Right ventricle myocardium inferior (tissue), 1 donor: Measurements from ENCODE around the gene PI4KA. TPM values are rescaled to one million over a fixed set of nuclear protein-coding genes. Genes with fewer than 3 reads are reported as not detected.
"Not testable (repeated sequence)": the region's sequence is repeated elsewhere in the genome, so short reads cannot be mapped to it uniquely, and the experiment has no call there.

ENCODE experiments used
- ATAC-seq: fragments of 200-7000 bp; cut with Tn5 transposase; one replicate; pipeline ENCODE4 v1.9.1; 2020; ENCODE audit warnings: mild to moderate bottlenecking, moderate library complexity
- DNase-seq: peaks from one replicate; pipeline ENCODE4 v3.0.0; 2021; ENCODE audit errors: missing footprints
- intact Hi-C: fragments of 100-400 bp; cut with DNase I; formaldehyde crosslinking; loops from one replicate; pipeline ENCODE4 v1.11.0; 2022
- total RNA-seq: library from RNA; stranded (reverse); fragmentation: NEBNext Ultra II Directional; extraction: Animal tissue kit (Norgen Biotek cat#: 25700); gene quantifications from one replicate; pipeline ENCODE4 v1.2.1, GENCODE V29; 2021
- donor health status: DM: no; HTN: yes; CAD: no; lungs with severe emphysema.

The PI4KA gene
- total RNA-seq, 1 donor from 2014 or later, result 46.0 TPM

DNA sequence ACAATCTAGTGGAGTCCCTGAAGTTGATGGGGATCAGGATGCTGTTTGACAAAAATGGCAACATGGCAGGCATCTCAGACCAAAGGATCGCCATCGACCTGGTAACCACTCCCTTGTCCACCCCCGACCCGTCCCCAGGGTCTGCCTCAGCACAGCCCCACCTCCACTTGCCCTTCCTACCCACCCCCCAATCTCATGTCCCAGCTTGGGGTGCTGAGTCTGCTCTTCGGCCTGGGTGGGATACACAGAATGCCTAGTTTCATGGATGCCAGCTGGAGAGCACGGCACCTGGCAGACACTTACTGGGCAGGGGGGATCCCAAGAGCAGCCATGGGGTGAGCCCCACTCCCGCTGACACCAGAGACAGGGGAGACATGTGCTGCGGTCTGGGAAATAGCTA is 72.6 kb downstream of the PI4KA start:
- ATAC-seq, result no peak

DNA sequence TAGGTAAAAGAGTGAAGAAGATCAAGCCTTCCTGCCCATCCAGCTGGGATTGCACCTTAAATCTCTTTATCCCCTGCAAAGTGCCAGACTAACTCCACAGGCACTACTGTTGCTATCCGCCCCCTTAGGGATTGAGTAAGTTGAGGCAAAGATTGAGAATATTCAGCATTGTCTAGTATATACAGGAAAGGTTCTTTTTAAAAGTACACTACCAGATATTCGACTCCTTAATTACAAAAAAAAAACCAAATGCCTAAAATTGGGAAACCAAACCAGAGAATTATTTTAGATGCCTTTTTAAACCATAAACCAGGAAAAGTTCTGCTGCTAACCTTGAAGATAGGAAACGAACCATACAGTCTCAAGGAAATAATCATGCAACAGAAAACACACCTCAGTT is 73.2 kb downstream of the PI4KA start:
- DNase-seq, result no peak
- intact Hi-C loops, result no loop called here

More for the DNA sequence above, 72.6 kb downstream of the PI4KA start:
- intact Hi-C loops, result no loop called here
- no peak for DNase-seq

GRCh38 chr22:20783844-20784723 is 74.5 kb downstream of the PI4KA start:
- no peak for ATAC-seq
- intact Hi-C loops, result no loop called here
- no peak for DNase-seq

More for the DNA sequence above, 73.2 kb downstream of the PI4KA start:
- no peak for ATAC-seq

DNA sequence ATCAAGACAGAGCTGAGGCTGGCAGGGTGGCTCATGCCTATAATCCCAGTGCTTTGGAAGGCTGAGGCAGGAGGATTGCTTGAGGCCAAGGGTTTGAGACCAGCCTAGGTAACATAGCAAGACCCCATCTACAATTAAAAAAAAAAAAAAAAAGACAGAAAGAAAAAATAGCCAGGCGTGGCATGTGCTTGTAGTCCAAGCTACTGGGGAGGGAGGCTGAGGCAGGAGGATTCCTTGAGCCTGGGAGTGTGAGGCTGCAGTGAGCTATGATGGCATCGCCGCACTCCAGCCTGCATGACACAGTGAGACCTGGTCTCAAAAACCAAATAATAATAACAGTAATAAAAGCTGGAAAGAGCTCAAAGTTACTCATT is 75.3 kb downstream of the PI4KA start:
- intact Hi-C loops, result no loop called here
- DNase-seq, result no peak
- no peak for ATAC-seq

DNA sequence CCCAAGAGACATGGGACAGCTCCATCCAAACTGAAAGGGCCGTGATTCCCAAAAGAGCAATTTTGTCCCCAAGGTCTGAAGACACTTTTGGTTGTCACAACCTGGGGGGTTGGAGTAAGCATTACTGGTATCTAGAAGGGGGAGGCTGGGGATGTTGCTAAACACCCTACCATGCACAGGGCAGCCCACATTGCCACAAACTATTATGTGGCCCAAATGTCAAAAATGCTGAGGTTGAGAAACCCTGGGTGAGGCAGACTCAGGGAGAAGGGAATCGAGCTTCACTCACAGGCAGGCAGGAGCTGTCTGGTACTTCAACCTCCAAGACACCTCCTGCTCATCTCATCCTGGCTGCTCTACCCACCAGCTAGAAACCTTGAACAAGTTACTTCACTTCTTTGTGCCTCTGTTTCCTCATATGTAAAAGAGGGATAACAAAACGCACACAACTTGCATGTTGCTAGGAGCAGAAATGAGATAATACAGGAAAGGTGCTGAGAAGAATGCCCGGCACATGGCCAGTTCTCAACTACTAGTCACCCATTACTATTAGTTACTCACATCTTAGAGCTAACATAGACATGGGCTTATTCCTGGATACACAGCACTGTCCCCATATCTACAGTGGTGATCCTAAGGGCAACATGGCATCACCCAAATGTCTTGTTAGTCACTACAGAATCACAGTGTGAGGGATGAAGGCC is 75.9 kb downstream of the PI4KA start:
- intact Hi-C loops, result no loop called here
- ATAC-seq (no peak), DNase-seq (no peak)

- DNase-seq (no peak), ATAC-seq (no peak)
- intact Hi-C loops, result no loop called here
These were observed 76.5 kb downstream of the PI4KA start for GRCh38 chr22:20782083-20782482.

DNA sequence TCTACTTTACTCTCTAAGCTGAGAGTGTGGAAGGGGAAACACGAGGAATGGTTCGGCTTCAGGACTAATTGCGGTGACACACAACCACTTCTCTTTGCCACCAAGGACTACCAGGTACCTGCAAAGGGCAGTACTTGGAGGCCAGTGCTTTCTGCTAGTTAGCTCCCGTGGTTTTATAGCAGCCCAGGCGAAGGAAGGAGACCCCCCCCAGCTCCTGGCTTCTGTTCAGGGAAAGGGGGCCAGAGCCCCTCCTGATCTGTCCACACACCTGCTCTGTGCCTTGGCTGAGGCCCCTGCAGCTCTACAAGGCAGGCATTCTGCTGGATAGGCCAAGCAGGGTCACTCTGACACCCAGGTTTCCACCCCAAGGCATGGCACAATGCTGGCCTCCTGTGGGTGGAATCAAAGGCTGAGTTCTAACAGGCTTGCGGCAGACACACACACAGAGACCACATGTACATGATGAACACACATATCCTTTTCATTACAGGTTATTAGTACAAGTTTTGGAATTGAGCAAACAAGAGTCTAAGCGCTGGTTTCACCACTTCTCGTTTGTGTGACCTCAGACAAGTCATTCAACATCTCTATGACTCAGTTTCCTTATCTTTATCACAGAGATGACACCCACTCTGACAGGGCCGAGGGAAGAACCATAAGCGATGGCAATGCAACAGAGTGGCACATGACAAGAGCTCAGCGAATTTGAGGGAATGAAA is 77.2 kb downstream of the PI4KA start:
- no peak for ATAC-seq

DNA sequence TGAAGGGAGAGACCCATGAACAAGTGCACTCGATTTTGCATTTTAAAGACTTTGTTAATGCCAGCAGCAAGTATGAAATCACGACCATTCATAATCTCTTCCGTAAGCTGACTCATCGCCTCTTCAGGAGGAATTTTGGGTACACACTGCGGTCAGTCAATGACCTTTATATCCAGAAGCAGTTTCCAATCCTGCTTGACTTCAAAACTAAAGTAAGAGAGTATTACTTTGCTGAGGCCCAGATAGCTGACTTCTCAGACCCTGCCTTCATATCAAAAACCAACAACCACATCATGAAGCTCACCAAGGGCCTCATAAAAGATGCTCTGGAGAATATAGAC is 78.8 kb downstream of the PI4KA start:
- intact Hi-C loops, result no loop called here
- no peak for ATAC-seq
- DNase-seq, result no peak

More for the DNA sequence above, 77.2 kb downstream of the PI4KA start:
- intact Hi-C loops, result no loop called here
- DNase-seq, result no peak

DNA sequence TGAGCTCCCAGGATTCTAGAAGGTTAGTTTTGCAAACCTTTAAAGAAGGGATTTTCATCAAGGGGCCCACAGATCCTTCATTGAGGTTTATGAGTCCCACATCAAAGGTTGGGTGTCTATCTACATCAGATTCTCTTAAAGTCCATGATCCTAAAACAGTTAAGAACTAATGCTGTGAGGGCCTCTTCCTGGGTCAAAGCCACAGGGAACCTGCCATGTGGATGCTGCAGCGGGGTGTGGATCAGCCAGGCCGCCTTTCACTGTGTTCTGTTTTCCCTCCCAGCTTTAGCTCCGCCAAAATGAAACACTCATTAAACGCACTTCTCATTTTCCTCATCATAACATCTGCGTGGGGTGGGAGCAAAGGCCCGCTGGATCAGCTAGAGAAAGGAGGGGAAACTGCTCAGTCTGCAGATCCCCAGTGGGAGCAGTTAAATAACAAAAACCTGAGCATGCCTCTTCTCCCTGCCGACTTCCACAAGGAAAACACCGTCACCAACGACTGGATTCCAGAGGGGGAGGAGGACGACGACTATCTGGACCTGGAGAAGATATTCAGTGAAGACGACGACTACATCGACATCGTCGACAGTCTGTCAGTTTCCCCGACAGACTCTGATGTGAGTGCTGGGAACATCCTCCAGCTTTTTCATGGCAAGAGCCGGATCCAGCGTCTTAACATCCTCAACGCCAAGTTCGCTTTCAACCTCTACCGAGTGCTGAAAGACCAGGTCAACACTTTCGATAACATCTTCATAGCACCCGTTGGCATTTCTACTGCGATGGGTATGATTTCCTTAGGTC is 79.4 kb downstream of the PI4KA start:
- intact Hi-C loops, result no loop called here
- no peak for ATAC-seq

DNA sequence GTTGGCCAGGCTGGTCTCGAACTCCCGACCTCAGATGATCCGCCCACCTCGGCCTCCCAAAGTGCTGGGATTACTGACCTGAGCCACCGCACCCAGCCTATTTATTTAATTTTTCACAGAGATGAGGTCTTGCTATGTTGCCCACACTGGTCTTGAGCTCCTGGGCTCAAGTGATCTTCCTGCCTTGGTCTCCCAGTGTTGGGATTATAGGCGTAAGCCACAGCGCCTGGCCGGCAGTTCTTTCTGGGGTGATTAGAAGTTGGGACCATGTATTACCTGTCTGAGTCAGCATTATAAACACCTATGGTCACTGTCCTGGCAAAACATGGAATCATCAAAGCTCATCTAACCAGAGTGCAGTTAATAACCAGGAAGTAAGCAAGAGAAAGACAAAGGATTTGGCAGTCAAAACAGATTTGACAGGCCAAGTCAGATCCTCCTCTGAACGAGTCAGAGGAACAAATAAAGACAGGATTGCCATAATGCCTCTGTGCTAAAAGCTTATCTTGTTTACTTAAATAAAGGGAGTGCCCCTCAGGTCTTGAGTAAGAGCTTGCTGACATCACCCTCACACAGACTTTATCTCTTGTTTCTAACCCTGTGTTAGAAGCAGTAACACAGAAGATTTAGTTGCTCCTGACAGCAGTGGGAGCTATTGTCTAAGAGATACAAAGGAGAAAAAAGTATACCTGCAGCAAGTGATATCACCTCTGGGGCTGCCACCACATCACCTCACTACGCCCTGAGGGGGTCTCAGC is 81.0 kb downstream of the PI4KA start:
- intact Hi-C loops, result no loop called here
- ATAC-seq, result peak; percentile 68
- no peak for DNase-seq

More for the DNA sequence above, 79.4 kb downstream of the PI4KA start:
- no peak for DNase-seq

GRCh38 chr22:20776624-20777405 is 81.8 kb downstream of the PI4KA start:
- ATAC-seq, result no peak

DNA sequence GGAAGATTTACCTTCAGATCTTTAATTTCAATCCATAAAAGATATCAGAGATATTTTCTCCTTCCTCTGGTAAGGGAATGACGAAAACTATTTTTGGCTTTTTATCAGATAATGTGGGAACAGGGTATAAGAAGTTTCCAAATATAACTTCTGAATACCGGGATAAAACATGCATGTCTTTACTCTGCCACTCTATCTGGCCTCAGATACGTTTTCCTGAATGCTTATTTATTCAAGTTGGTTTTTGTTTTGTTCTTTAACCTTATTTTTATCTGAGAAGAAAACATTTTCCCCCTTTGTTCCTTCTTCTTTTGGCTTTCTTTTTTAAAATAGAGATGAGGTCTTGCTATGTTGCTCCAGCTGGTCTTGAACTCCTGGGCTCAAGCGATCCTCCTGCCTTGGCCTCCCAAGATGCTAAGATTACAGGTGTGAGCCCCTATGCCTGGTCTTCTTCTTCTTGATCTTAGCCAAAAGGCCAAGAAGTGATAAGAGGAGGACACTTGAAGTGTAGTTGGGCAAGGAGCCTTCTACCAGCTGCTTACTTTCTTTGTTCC is 83.2 kb downstream of the PI4KA start:
- intact Hi-C loops, result no loop called here
- no peak for ATAC-seq

More at GRCh38 chr22:20776624-20777405, 81.8 kb downstream of the PI4KA start:
- DNase-seq, result no peak
- intact Hi-C loops, result no loop called here

DNA sequence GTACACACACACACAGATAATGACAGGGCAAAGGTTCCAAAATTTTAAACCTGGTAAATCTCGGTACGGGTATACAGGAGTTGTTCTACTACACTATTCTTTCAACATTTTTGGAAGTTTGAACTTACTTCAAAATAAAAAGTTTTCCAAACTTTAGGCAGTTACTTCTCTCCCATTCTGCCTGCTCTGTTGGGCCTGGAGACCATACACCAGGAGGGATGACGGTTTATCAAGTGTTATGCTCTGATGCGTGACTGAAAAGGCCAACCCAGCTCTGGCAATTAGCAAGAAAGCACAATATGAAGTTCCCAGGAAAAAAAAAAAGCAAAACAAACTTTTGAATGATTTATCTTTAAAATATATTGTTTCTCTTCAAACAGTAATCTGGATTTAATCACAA is 83.7 kb downstream of the PI4KA start:
- no peak for ATAC-seq
- intact Hi-C loops, result no loop called here

More for the DNA sequence above, 83.2 kb downstream of the PI4KA start:
- no peak for DNase-seq

GRCh38 chr22:20773793-20774212 is 84.8 kb downstream of the PI4KA start, which contains the start of gene SERPIND1:
Gene SERPIND1, plus strand, starts transcription at chr22:20774113. Its CDS starts 5,200 bp downstream, at chr22:20779313.
- intact Hi-C loops, result no loop called here
- no peak for ATAC-seq

More for the DNA sequence above, 83.7 kb downstream of the PI4KA start:
- no peak for DNase-seq

DNA sequence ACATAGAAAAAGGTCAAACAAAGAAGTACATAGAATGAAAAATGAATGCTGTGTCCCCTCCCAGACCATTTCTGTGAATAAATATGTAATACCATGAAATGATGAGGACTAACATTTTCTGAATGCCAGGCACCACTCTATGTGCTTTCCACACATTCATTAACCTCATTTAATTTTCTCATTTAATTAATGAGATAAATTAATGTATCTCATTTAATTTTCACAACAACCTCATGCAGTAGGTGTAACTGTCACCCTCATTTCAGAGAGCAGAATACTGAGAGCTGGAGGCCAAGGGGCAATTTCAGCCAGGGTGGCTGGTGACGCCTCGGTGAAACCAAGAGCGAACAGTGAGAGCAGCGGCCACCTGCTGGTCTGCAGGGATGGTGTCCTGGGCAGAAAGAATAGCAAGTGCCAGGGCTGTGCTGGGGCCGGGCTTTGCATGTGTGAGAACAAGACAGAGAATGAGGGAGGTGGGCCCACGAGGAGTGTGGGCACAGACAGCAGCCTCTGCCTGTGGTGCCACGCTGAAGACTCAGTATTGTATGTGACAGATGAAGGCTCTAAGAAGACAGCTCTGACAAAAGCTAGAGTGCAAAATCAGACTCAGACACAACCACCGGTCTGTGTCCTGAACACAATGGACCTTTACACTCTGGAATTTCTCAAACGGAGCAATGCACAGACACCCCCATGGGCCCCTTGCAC is 86.5 kb downstream of the PI4KA start:
- DNase-seq (no peak), ATAC-seq (no peak)
- intact Hi-C loops, result no loop called here

More at GRCh38 chr22:20773793-20774212, 84.8 kb downstream of the PI4KA start, which contains the start of gene SERPIND1:
- DNase-seq, result no peak

GRCh38 chr22:20769496-20769826 is 89.2 kb downstream of the PI4KA start:
- DNase-seq, intact Hi-C loops, ATAC-seq: not testable (repeated sequence)
